GM23338 (cell line): ENCODE data around the gene SH3PXD2B. TPM values are rescaled to one million over a fixed set of nuclear protein-coding genes. Genes with fewer than 3 reads are reported as not detected.

Experiments used
- ATAC-seq: fragments of 200-7000 bp; cut with Tn5 transposase; 3 replicates; pipeline ENCODE4 v1.9.1; 2020
- DNase-seq: peaks from one replicate; pipeline ENCODE4 v3.0.0-alpha.2; 2015; ENCODE audit warnings: low spot score
- H2AFZ ChIP-seq: fragments of 200-600 bp; sonication (generic); 2 replicates; pipeline ENCODE4 v1.8.0; 2016; ENCODE audit warnings: antibody characterized with exemption, mild to moderate bottlenecking, moderate library complexity
- H3F3A ChIP-seq: fragments of 200-600 bp; sonication (generic); replicated peaks from 2 replicates; pipeline ENCODE4 v1.8.0; 2017; ENCODE audit warnings: antibody characterized with exemption, mixed run types, low read depth
- H3K27ac ChIP-seq: fragments of 200-600 bp; sonication (generic); 2 replicates; pipeline ENCODE4 v1.6.1; 2016; ENCODE audit warnings: low read depth
- H3K27me3 ChIP-seq: fragments of 200-600 bp; sonication (generic); 2 replicates; pipeline ENCODE4 v1.8.0; 2016; ENCODE audit warnings: mild to moderate bottlenecking, mixed run types, moderate library complexity; ENCODE audit not compliant: insufficient read depth
- H3K36me3 ChIP-seq: fragments of 200-600 bp; sonication (generic); 2 replicates; pipeline ENCODE4 v1.8.0; 2016; ENCODE audit warnings: mild to moderate bottlenecking; ENCODE audit not compliant: insufficient read depth
- H3K4me1 ChIP-seq: fragments of 200-600 bp; sonication (generic); 2 replicates; pipeline ENCODE4 v1.8.0; 2016; ENCODE audit warnings: mild to moderate bottlenecking, moderate library complexity; ENCODE audit not compliant: insufficient read depth
- H3K4me2 ChIP-seq: fragments of 200-600 bp; sonication (generic); 2 replicates; pipeline ENCODE4 v1.7.1; 2017; ENCODE audit warnings: mixed run types
- H3K4me3 ChIP-seq: fragments of 200-600 bp; sonication (generic); 2 replicates; pipeline ENCODE4 v1.6.1; 2016; ENCODE audit warnings: mixed run types
- H3K79me2 ChIP-seq: fragments of 200-600 bp; sonication (generic); replicated peaks from 2 replicates; pipeline ENCODE4 v1.8.0; 2017; ENCODE audit warnings: mild to moderate bottlenecking; ENCODE audit not compliant: insufficient read depth
- H3K9me2 ChIP-seq: fragments of 200-600 bp; sonication (generic); 2 replicates; pipeline ENCODE4 v1.8.0; 2017; ENCODE audit not compliant: insufficient read depth
- H4K20me1 ChIP-seq: fragments of 200-600 bp; sonication (generic); replicated peaks from 2 replicates; pipeline ENCODE4 v1.8.0; 2017; ENCODE audit warnings: mild to moderate bottlenecking; ENCODE audit not compliant: insufficient read depth
- H3K27ac Mint-ChIP-seq: 2 replicates; pipeline ENCODE4 v1.8.0; 2020; ENCODE audit warnings: inconsistent platforms, mild to moderate bottlenecking, moderate library complexity, mixed read lengths
- H3K27me3 Mint-ChIP-seq: 3 replicates; pipeline ENCODE4 v1.8.0; 2022; ENCODE audit warnings: low read depth, mild to moderate bottlenecking, moderate library complexity, mixed read lengths, inconsistent platforms; ENCODE audit not compliant: insufficient read depth, poor library complexity
- H3K36me3 Mint-ChIP-seq: 3 replicates; pipeline ENCODE4 v1.8.0; 2021; ENCODE audit warnings: low read depth, mild to moderate bottlenecking, inconsistent platforms, moderate library complexity, mixed read lengths
- H3K4me1 Mint-ChIP-seq: 3 replicates; pipeline ENCODE4 v1.8.0; 2020; ENCODE audit warnings: mild to moderate bottlenecking, inconsistent platforms, mixed read lengths
- H3K4me3 Mint-ChIP-seq: 3 replicates; pipeline ENCODE4 v1.8.0; 2021; ENCODE audit warnings: moderate library complexity, mild to moderate bottlenecking, inconsistent platforms, mixed read lengths
- H3K9me3 Mint-ChIP-seq: 3 replicates; pipeline ENCODE4 v1.8.0; 2020; ENCODE audit warnings: moderate library complexity, mild to moderate bottlenecking, inconsistent platforms, mixed read lengths
- CREB1 ChIP-seq: fragments of 250-450 bp; sonication (Bioruptor Pico); IDR thresholded peaks from 2 replicates; pipeline ENCODE4 v1.5.0; 2020; ENCODE audit warnings: low read depth, mild to moderate bottlenecking, moderate library complexity
- EZH2 ChIP-seq: fragments of 200-600 bp; sonication (generic); IDR thresholded peaks from one replicate; pipeline ENCODE4 v1.8.0; 2017; ENCODE audit warnings: antibody characterized with exemption, mild to moderate bottlenecking, low read depth; ENCODE audit not compliant: unreplicated experiment
- EZH2phosphoT487 ChIP-seq: fragments of 200-600 bp; sonication (generic); IDR thresholded peaks from one replicate; pipeline ENCODE4 v1.8.1; 2018; ENCODE audit warnings: antibody characterized with exemption; ENCODE audit not compliant: unreplicated experiment
- JUNB ChIP-seq: IDR thresholded peaks from one replicate; pipeline ENCODE4 v1.6.1; 2016; ENCODE audit warnings: antibody characterized with exemption; ENCODE audit not compliant: unreplicated experiment
- NANOG ChIP-seq: IDR thresholded peaks from 2 replicates; pipeline ENCODE4 v1.6.1; 2016; ENCODE audit warnings: antibody characterized with exemption, borderline replicate concordance
- POLR2AphosphoS5 ChIP-seq: IDR thresholded peaks from 2 replicates; pipeline ENCODE4 v1.6.1; 2016; ENCODE audit warnings: antibody characterized with exemption, low read depth
- STAT1 ChIP-seq: IDR thresholded peaks from one replicate; pipeline ENCODE4 v1.6.1; 2016; ENCODE audit warnings: antibody characterized with exemption; ENCODE audit not compliant: unreplicated experiment
- ZNF331 ChIP-seq: fragments of 250-450 bp; sonication (Bioruptor Pico); IDR thresholded peaks from 2 replicates; pipeline ENCODE4 v1.5.0; 2020; ENCODE audit warnings: low read depth, mild to moderate bottlenecking, moderate library complexity
- polyA plus RNA-seq: library from polyadenylated mRNA; unstranded; fragments of >200 nt; fragmentation: Nextera tagmentation; extraction: Ambion mirVana; gene quantifications from 2 replicates; pipeline ENCODE4 v1.2.1, GENCODE V29; 2016
- total RNA-seq: library from RNA; depleted of rRNA; stranded (reverse); fragments of >200 nt; shearing (Covaris generic); gene quantifications from 2 replicates; pipeline ENCODE4 v1.2.3, GENCODE V29; 2014
- TF ChIP-seq, protein P1 (sequence below): IDR thresholded peaks from one replicate; pipeline ENCODE4 v1.6.1; 2018; ENCODE audit warnings: antibody characterized with exemption; ENCODE audit not compliant: unreplicated experiment
- TF ChIP-seq, protein P2 (sequence below): IDR thresholded peaks from 2 replicates; pipeline ENCODE4 v1.6.1; 2016; ENCODE audit warnings: antibody characterized with exemption
- TF ChIP-seq, protein P3 (sequence below): fragments of 250-450 bp; sonication (Bioruptor Pico); IDR thresholded peaks from 2 replicates; pipeline ENCODE4 v1.5.0; 2020; ENCODE audit warnings: mild to moderate bottlenecking, moderate library complexity

Gene SH3PXD2B
- total and polyA plus RNA-seq, 2 experiments from 2014 or later, result 40.2 to 52.5 TPM

DNA sequence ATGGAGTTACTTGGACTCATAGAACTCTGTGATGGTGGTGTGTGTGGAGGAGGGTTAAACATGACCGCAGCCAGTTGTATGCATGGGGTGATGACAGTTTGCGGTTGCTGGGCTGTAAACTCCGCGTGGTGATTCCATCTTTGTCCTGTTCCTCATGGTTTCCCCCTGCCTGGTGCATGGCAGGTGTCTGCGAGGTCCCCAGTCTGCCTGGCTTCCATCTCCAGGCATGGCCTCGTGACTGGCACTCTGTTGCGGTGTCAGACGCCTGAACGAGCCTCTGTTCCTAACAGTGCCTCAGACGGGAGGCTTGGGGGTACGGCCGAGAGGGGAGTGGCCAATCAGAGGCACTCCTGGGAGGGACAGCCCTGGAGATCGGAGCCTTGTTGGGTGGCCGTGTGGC, 33.9 kb upstream of the SH3PXD2B start:
- Histone ChIP-seq H3K4me2 (no peak overlapping the region), H3K27ac (no peak overlapping the region), H3F3A (no peaks in the 10 kb centered on the region), H3K36me3 (no peaks in the 10 kb centered on the region), H2AFZ (peak overlapping the region; percentile 23; the same call in 1 of the 2 replicates), H4K20me1 (no peaks in the 10 kb centered on the region), H3K79me2 (no peaks in the 10 kb centered on the region), H3K4me1 (no peaks in the 10 kb centered on the region), H3K27me3 (no peaks in the 10 kb centered on the region), H3K4me3 (no peak overlapping the region), H3K9me2 (peaks cover 3% of the 10 kb centered on the region; the same call in 1 of the 2 replicates)
- peaks cover 10% of the 10 kb centered on the region for H3K27me3 Mint-ChIP-seq
- no peaks in the 10 kb centered on the region for H3K36me3 Mint-ChIP-seq
- no peaks in the 10 kb centered on the region for H3K4me1 Mint-ChIP-seq
- H3K4me3 Mint-ChIP-seq, result no peak overlapping the region
- peaks cover 2% of the 10 kb centered on the region; the same call in 2 of the 3 replicates for H3K9me3 Mint-ChIP-seq
- ATAC-seq, result peak; percentile 60
- no peak for TF ChIP-seq EZH2
- TF ChIP-seq, protein P1, sequence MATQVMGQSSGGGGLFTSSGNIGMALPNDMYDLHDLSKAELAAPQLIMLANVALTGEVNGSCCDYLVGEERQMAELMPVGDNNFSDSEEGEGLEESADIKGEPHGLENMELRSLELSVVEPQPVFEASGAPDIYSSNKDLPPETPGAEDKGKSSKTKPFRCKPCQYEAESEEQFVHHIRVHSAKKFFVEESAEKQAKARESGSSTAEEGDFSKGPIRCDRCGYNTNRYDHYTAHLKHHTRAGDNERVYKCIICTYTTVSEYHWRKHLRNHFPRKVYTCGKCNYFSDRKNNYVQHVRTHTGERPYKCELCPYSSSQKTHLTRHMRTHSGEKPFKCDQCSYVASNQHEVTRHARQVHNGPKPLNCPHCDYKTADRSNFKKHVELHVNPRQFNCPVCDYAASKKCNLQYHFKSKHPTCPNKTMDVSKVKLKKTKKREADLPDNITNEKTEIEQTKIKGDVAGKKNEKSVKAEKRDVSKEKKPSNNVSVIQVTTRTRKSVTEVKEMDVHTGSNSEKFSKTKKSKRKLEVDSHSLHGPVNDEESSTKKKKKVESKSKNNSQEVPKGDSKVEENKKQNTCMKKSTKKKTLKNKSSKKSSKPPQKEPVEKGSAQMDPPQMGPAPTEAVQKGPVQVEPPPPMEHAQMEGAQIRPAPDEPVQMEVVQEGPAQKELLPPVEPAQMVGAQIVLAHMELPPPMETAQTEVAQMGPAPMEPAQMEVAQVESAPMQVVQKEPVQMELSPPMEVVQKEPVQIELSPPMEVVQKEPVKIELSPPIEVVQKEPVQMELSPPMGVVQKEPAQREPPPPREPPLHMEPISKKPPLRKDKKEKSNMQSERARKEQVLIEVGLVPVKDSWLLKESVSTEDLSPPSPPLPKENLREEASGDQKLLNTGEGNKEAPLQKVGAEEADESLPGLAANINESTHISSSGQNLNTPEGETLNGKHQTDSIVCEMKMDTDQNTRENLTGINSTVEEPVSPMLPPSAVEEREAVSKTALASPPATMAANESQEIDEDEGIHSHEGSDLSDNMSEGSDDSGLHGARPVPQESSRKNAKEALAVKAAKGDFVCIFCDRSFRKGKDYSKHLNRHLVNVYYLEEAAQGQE, result no peak
- no peak for TF ChIP-seq JUNB
- no peak for TF ChIP-seq STAT1
- TF ChIP-seq EZH2phosphoT487, result no peak
- no peak for TF ChIP-seq ZNF331 (CRISPR knock-in tag)
- TF ChIP-seq, protein P2, sequence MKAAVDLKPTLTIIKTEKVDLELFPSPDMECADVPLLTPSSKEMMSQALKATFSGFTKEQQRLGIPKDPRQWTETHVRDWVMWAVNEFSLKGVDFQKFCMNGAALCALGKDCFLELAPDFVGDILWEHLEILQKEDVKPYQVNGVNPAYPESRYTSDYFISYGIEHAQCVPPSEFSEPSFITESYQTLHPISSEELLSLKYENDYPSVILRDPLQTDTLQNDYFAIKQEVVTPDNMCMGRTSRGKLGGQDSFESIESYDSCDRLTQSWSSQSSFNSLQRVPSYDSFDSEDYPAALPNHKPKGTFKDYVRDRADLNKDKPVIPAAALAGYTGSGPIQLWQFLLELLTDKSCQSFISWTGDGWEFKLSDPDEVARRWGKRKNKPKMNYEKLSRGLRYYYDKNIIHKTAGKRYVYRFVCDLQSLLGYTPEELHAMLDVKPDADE, result no peak
- TF ChIP-seq CREB1 (CRISPR knock-in tag), result no peak
- TF ChIP-seq POLR2AphosphoS5, result no peak
- DNase-seq, result no peak
- H3K27ac Mint-ChIP-seq, result no peak overlapping the region

DNA sequence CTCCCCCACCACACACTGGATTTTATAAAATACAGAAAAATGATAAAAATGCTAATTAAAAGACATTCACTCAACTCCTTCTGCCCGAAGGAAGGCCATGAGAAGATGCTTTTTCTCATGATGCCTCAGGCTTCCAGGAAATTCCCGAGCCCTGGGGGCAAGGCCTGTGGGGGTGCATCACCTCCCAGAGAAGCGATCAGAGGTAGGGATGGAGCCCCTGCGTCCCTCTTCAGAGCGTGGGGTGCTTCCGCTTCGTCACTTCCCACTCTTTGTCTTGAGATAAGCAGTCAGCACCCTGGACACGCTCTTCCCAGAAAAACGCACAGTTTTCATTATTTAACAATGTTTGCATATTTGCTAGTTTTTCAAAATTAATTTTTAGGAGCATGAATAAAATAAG, 33.3 kb upstream of the SH3PXD2B start:
- ATAC-seq (no peak), DNase-seq (no peak)
- peaks cover 10% of the 10 kb centered on the region for H3K27me3 Mint-ChIP-seq

More for the DNA sequence above, 33.3 kb upstream of the SH3PXD2B start:
- H3K9me3 Mint-ChIP-seq, result peaks cover 2% of the 10 kb centered on the region; the same call in 2 of the 3 replicates
- H3K36me3 Mint-ChIP-seq, result no peaks in the 10 kb centered on the region
- H3K4me2 ChIP-seq, result no peak overlapping the region
- no peak overlapping the region for H3K27ac ChIP-seq
- no peaks in the 10 kb centered on the region for H3F3A ChIP-seq
- no peak overlapping the region for H3K4me3 ChIP-seq
- no peaks in the 10 kb centered on the region for H3K27me3 ChIP-seq
- H3K36me3 ChIP-seq, result no peaks in the 10 kb centered on the region
- H3K27ac Mint-ChIP-seq, result no peak overlapping the region
- no peaks in the 10 kb centered on the region for H4K20me1 ChIP-seq
- no peaks in the 10 kb centered on the region for H3K4me1 ChIP-seq
- no peaks in the 10 kb centered on the region for H3K79me2 ChIP-seq
- H2AFZ ChIP-seq, result no peak overlapping the region
- TF ChIP-seq, protein P3, sequence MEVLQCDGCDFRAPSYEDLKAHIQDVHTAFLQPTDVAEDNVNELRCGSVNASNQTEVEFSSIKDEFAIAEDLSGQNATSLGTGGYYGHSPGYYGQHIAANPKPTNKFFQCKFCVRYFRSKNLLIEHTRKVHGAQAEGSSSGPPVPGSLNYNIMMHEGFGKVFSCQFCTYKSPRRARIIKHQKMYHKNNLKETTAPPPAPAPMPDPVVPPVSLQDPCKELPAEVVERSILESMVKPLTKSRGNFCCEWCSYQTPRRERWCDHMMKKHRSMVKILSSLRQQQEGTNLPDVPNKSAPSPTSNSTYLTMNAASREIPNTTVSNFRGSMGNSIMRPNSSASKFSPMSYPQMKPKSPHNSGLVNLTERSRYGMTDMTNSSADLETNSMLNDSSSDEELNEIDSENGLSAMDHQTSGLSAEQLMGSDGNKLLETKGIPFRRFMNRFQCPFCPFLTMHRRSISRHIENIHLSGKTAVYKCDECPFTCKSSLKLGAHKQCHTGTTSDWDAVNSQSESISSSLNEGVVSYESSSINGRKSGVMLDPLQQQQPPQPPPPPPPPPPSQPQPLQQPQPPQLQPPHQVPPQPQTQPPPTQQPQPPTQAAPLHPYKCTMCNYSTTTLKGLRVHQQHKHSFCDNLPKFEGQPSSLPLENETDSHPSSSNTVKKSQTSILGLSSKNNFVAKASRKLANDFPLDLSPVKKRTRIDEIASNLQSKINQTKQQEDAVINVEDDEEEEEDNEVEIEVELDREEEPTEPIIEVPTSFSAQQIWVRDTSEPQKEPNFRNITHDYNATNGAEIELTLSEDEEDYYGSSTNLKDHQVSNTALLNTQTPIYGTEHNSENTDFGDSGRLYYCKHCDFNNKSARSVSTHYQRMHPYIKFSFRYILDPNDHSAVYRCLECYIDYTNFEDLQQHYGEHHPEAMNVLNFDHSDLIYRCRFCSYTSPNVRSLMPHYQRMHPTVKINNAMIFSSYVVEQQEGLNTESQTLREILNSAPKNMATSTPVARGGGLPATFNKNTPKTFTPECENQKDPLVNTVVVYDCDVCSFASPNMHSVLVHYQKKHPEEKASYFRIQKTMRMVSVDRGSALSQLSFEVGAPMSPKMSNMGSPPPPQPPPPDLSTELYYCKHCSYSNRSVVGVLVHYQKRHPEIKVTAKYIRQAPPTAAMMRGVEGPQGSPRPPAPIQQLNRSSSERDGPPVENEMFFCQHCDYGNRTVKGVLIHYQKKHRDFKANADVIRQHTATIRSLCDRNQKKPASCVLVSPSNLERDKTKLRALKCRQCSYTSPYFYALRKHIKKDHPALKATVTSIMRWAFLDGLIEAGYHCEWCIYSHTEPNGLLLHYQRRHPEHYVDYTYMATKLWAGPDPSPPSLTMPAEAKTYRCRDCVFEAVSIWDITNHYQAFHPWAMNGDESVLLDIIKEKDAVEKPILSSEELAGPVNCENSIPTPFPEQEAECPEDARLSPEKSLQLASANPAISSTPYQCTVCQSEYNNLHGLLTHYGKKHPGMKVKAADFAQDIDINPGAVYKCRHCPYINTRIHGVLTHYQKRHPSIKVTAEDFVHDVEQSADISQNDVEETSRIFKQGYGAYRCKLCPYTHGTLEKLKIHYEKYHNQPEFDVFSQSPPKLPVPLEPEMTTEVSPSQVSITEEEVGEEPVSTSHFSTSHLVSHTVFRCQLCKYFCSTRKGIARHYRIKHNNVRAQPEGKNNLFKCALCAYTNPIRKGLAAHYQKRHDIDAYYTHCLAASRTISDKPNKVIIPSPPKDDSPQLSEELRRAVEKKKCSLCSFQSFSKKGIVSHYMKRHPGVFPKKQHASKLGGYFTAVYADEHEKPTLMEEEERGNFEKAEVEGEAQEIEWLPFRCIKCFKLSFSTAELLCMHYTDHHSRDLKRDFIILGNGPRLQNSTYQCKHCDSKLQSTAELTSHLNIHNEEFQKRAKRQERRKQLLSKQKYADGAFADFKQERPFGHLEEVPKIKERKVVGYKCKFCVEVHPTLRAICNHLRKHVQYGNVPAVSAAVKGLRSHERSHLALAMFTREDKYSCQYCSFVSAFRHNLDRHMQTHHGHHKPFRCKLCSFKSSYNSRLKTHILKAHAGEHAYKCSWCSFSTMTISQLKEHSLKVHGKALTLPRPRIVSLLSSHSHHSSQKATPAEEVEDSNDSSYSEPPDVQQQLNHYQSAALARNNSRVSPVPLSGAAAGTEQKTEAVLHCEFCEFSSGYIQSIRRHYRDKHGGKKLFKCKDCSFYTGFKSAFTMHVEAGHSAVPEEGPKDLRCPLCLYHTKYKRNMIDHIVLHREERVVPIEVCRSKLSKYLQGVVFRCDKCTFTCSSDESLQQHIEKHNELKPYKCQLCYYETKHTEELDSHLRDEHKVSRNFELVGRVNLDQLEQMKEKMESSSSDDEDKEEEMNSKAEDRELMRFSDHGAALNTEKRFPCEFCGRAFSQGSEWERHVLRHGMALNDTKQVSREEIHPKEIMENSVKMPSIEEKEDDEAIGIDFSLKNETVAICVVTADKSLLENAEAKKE (CRISPR knock-in tag), result no peak
- TF ChIP-seq NANOG (no peak), STAT1 (no peak), ZNF331 (CRISPR knock-in tag) (no peak), CREB1 (CRISPR knock-in tag) (no peak)
- no peak overlapping the region for H3K4me3 Mint-ChIP-seq
- H3K9me2 ChIP-seq, result peaks cover 3% of the 10 kb centered on the region; the same call in 1 of the 2 replicates
- H3K4me1 Mint-ChIP-seq, result no peaks in the 10 kb centered on the region
